Muscle layer of colon (tissue), 2 donors: ENCODE data around the gene COX11.

Source experiments
- H3K27ac ChIP-seq: one replicate; pipeline ENCODE4 v1.7.0; 2013; ENCODE audit warnings: low read depth, mild to moderate bottlenecking, low read length, moderate library complexity
- H3K27me3 ChIP-seq, 2 donors: one replicate each; pipeline ENCODE4 v1.7.0; 2013; ENCODE audit warnings: low read length in 2 of 2, mild to moderate bottlenecking in 2 of 2; ENCODE audit not compliant: insufficient read depth in 2 of 2, control insufficient read depth in 1 of 2
- H3K36me3 ChIP-seq: one replicate; pipeline ENCODE4 v1.7.0; 2013; ENCODE audit warnings: mild to moderate bottlenecking, low read length; ENCODE audit not compliant: insufficient read depth
- H3K4me1 ChIP-seq: one replicate; pipeline ENCODE4 v1.7.0; 2013; ENCODE audit warnings: mild to moderate bottlenecking, low read length; ENCODE audit not compliant: insufficient read depth
- H3K4me3 ChIP-seq, 2 donors: one replicate each; pipeline ENCODE4 v1.7.0; 2013; ENCODE audit warnings: low read length in 2 of 2, low read depth in 1 of 2, mild to moderate bottlenecking in 1 of 2, moderate library complexity in 1 of 2
- H3K9ac ChIP-seq: one replicate; pipeline ENCODE4 v1.7.0; 2013; ENCODE audit warnings: low read length
- H3K9me3 ChIP-seq: one replicate; pipeline ENCODE4 v1.7.0; 2013; ENCODE audit warnings: mild to moderate bottlenecking, low read length
- donor health status: abdominal sarcoma.
- donor health status: Adenocarcinoma of cecum.

Gene COX11

DNA sequence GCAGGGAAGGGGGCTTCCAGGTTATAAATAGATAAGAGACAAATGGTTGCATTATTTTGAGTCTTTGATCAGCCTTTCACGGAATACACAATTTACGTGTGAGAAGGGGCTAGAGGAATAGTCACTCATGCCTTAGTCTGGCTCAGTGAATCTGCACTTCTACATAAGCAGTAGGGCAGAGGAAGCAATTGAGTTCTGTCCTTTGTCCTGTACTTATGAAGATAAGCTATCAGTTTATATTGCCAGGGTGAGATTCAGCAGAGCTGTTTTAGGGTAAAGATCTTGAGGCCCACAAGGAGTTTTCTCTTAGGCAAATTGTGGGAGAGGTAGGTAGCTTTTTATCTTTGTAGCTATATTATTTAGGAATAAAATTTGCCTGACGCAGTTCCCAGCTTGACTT lies 34.5 kb downstream of the COX11 start:
- Histone ChIP-seq H3K9me3 (no peaks in the 10 kb centered on the region), H3K9ac (no peak overlapping the region), H3K27ac (no peak overlapping the region), H3K36me3 (peaks cover 17% of the 10 kb centered on the region), H3K4me3 (no peak overlapping the region), H3K27me3 (no peaks in the 10 kb centered on the region), H3K4me1 (no peaks in the 10 kb centered on the region)

DNA sequence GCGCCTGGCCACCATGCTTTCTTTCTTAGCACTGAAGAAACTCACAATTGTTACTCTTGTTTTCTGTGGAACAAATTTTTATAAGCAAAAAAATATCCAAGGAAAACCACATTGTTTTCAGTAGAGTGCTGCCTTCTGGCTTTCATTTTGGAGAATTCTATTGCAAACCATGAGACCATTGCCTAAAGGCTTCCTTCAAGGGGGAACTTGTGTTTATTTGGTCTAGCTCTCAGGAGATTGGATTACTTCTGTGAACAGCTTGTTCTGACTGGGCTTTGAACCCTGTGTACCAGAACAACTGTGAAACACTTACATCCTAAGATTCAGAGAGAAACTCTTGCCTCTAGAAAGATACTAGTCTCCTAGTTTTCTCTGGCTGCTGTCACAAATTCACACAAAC lies 35.7 kb downstream of the COX11 start:
- no peaks in the 10 kb centered on the region for H3K27me3 ChIP-seq
- H3K9ac ChIP-seq: no peak overlapping the region
- H3K4me3 ChIP-seq: no peak overlapping the region
- no peak overlapping the region for H3K27ac ChIP-seq
- H3K36me3 ChIP-seq: peaks cover 13% of the 10 kb centered on the region
- no peaks in the 10 kb centered on the region for H3K4me1 ChIP-seq
- no peaks in the 10 kb centered on the region for H3K9me3 ChIP-seq

DNA sequence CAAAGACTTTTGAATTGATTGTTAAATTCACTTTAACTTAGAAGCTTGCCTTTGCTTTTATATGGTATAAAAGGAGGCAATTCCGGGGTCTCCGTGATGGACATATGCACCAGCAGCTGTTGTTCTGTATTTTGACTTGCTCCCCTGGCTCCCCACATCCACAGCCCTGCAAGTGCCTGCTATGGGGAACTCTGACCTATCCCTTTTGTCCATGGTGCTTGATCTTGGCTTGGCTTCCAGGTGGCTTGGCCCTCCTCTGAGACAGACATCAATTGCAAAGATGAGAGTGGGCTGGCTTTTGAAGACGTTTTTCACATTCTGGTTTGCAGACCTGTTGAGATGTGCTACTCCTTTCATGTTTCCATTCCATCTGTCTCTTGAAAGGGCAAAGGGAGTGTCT lies 40.9 kb downstream of the COX11 start:
- no peak overlapping the region for H3K27ac ChIP-seq
- no peak overlapping the region for H3K4me3 ChIP-seq
- H3K36me3 ChIP-seq: peaks cover 4% of the 10 kb centered on the region
- H3K9ac ChIP-seq: no peak overlapping the region
- H3K4me1 ChIP-seq: no peaks in the 10 kb centered on the region
- no peaks in the 10 kb centered on the region for H3K9me3 ChIP-seq
- H3K27me3 ChIP-seq: no peaks in the 10 kb centered on the region

DNA sequence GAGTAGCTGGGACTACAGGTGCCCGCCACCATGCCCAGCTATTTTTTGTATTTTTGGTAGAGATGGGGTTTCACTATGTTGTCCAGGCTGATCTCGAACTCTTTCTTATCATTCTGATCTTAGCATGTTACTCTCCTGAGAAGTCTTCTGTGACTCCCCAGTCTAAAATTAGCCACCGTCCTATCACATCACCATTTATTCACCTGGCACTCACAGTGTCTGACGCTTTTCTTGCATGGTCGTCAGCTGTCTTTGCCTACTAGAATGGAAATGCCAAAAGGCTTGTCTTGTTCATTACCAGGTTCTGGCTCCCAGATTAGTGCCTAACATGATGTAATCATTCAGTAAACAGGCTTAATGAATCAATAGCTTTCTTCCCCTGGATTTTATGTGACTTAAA lies 44.0 kb downstream of the COX11 start:
- no peaks in the 10 kb centered on the region for H3K27me3 ChIP-seq
- H3K4me1 ChIP-seq: no peaks in the 10 kb centered on the region
- H3K4me3 ChIP-seq: no peak overlapping the region
- no peak overlapping the region for H3K9ac ChIP-seq
- no peaks in the 10 kb centered on the region for H3K9me3 ChIP-seq
- no peaks in the 10 kb centered on the region for H3K36me3 ChIP-seq
- no peak overlapping the region for H3K27ac ChIP-seq

DNA sequence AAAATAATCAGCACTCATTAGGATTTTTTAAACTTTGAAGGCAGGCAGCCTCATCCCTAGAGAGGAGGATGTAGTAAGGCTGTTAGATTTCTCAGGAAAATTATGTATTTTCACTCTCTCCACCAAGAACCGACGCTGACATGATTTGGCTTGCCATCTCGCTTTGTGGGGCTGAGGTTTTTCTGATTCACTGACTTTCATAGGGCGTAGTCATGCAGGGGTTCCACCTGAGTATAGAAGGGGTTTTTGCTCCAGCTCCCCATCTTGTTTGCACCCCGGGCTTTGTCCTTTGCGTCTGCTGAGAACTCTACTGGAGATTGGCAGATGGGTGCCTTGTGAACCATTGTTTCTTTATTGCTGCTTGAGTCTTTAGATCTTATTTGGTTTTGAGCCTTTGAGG lies 47.6 kb downstream of the COX11 start:
- no peak overlapping the region for H3K4me3 ChIP-seq
- no peak overlapping the region for H3K9ac ChIP-seq
- H3K27ac ChIP-seq: no peak overlapping the region
- H3K36me3 ChIP-seq: peaks cover 4% of the 10 kb centered on the region
- no peaks in the 10 kb centered on the region for H3K9me3 ChIP-seq
- no peaks in the 10 kb centered on the region for H3K27me3 ChIP-seq
- H3K4me1 ChIP-seq: no peaks in the 10 kb centered on the region

DNA sequence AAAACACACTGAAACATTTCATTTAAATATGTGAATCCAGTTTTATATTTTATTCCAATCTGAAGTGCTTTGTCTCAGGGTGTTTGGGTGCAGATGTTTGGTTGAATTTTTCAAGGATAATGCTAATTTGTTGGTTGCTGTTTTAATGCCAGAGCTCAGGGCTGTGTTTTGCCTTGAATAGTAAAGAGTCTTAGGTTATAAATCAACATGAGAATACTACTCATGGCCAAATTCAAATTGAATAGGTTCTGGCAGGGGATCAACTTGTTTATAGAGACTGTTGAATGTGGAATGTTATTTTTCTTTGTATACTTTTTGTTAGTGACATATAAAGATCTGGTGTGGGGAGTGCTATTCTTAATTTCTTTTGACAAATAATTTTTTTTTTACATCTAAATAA lies 49.0 kb downstream of the COX11 start:
- Histone ChIP-seq H3K4me1 (no peaks in the 10 kb centered on the region), H3K9ac (no peak overlapping the region), H3K36me3 (peaks cover 7% of the 10 kb centered on the region), H3K27ac (no peak overlapping the region), H3K4me3 (no peak overlapping the region), H3K27me3 (no peaks in the 10 kb centered on the region), H3K9me3 (no peaks in the 10 kb centered on the region)

DNA sequence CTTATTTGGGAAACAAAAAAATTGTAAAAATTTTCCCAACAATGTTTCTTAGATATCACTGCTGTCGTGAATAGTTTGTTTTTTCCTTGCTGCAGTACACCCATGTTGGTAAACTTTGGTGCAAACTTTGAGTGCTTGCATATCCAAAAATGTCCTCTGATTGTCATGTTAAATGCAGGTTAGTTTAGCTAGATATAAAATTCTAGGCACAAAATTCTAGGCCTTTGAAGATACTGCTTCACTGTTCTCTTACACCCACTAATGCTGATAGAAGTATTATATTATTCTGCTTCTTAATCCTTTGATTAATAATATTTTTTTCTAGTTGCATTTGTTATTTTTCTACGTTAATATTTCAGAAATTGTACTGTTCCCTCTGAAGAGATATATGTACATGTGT lies 51.7 kb downstream of the COX11 start:
- Histone ChIP-seq H3K27me3 (no peaks in the 10 kb centered on the region), H3K9ac (no peak overlapping the region), H3K27ac (no peak overlapping the region), H3K9me3 (no peaks in the 10 kb centered on the region), H3K4me3 (no peak overlapping the region), H3K36me3 (peaks cover 14% of the 10 kb centered on the region), H3K4me1 (no peaks in the 10 kb centered on the region)
